SK-N-MC (cell line): ENCODE measurements around the gene RIC8A.

ENCODE experiments used
- EZH2 ChIP-seq: fragments of 200-600 bp; sonication (generic); IDR thresholded peaks from one replicate; pipeline ENCODE4 v1.6.1; 2017; ENCODE audit warnings: antibody characterized with exemption
- FOXP2 ChIP-seq: optimal IDR thresholded peaks from 2 replicates; pipeline ENCODE3; 2011; ENCODE audit warnings: mild to moderate bottlenecking, moderate library complexity; ENCODE audit not compliant: insufficient read depth; ENCODE audit errors: extremely low read length, control extremely low read depth

DNA sequence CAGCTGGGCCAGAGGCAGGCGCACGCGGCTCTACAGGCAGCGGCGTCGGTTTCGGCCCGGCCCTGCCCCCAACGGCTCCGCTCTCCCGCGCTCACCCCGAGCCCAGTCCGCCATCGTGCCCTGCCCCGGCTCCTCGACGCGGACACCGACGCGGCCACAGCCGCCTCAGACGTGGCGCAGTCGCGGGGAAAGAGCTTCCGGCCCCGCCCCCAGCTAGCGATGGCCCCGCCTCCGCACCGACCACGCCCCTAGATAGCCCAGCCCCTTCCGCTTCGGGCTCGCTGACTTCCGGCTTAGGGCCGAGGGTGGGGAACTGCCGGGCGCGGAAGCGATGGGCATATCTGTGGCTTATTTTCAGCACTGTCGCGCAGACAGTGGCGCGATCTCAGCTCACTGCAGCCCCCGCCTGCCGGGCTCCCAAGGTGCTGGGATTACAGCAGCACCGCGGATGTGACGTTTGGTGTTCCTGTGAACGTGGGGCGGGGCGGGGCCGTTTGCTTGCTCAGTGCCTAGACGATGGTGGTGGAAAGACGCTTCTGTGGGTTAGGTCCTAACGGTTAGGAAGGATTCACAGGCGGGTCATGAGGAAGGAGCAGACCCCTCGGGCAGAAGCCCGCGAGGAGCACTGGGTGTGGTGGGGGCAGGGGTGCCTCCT is at the start of gene RIC8A, which contains the start of gene BET1L:
- TF ChIP-seq EZH2 (no peak), FOXP2 (peak; percentile 33)
